WTC11 (cell line): ENCODE results near the gene MEA1. TPM values are rescaled to one million over a fixed set of nuclear protein-coding genes. Genes with fewer than 3 reads are reported as not detected.

ENCODE experiments used
- ATAC-seq: fragments of 200-7000 bp; cut with Tn5 transposase; 2 replicates; pipeline ENCODE4 v1.10.0; 2021; ENCODE audit warnings: mild to moderate bottlenecking, moderate library complexity
- CTCF ChIA-PET: fragments of 300-600 bp; sonication (Branson Sonifier 250); formaldehyde crosslinking; loops from one replicate; lab custom pipeline; 2021; ENCODE audit warnings: antibody characterized with exemption; lab: Charles Lee
- POLR2A ChIA-PET: fragments of 350-600 bp; sonication (Branson Sonifier 250); formaldehyde crosslinking; loops from one replicate; lab custom pipeline; 2021; ENCODE audit warnings: antibody characterized with exemption; lab: Charles Lee
- DNase-seq: peaks from one replicate; pipeline ENCODE4 v3.0.0; 2021; ENCODE audit warnings: low spot score
- H3K27ac Mint-ChIP-seq: 2 replicates; pipeline ENCODE4 v1.8.0; 2021; ENCODE audit warnings: mixed read lengths
- H3K27me3 Mint-ChIP-seq: 2 replicates; pipeline ENCODE4 v1.8.0; 2021; ENCODE audit warnings: low read depth, mild to moderate bottlenecking, moderate library complexity, mixed read lengths
- H3K36me3 Mint-ChIP-seq: 2 replicates; pipeline ENCODE4 v1.8.0; 2021; ENCODE audit warnings: mixed read lengths
- H3K4me1 Mint-ChIP-seq: 2 replicates; pipeline ENCODE4 v1.8.0; 2022; ENCODE audit warnings: mixed read lengths
- H3K4me3 Mint-ChIP-seq: 2 replicates; pipeline ENCODE4 v1.8.0; 2021; ENCODE audit warnings: mild to moderate bottlenecking, moderate library complexity, mixed read lengths
- H3K9me3 Mint-ChIP-seq: 2 replicates; pipeline ENCODE4 v1.8.0; 2021; ENCODE audit warnings: mixed read lengths
- CDX4 ChIP-seq: fragments of 250-450 bp; sonication (Bioruptor Pico); IDR thresholded peaks from 2 replicates; pipeline ENCODE4 v1.9.0; 2021; ENCODE audit warnings: moderate library complexity, mild to moderate bottlenecking, inconsistent platforms, borderline replicate concordance
- FOXJ3 ChIP-seq: sonication (generic); formaldehyde crosslinking; IDR thresholded peaks from 2 replicates; pipeline ENCODE4 v1.9.0; 2021; ENCODE audit warnings: missing genetic modification reagents, mild to moderate bottlenecking, borderline replicate concordance
- JAZF1 ChIP-seq: fragments of 250-450 bp; sonication (Bioruptor Pico); IDR thresholded peaks from 2 replicates; pipeline ENCODE4 v1.9.0; 2021; ENCODE audit warnings: moderate library complexity, mild to moderate bottlenecking, inconsistent platforms
- JUN ChIP-seq: sonication (generic); formaldehyde crosslinking; IDR thresholded peaks from 2 replicates; pipeline ENCODE4 v1.8.0; 2023; ENCODE audit warnings: mild to moderate bottlenecking, missing genetic modification reagents
- KAT7 ChIP-seq: sonication (generic); formaldehyde crosslinking; IDR thresholded peaks from 2 replicates; pipeline ENCODE4 v1.8.1; 2023; ENCODE audit warnings: missing genetic modification reagents, mild to moderate bottlenecking, borderline replicate concordance
- MXD4 ChIP-seq: fragments of 250-450 bp; sonication (Bioruptor Pico); IDR thresholded peaks from 2 replicates; pipeline ENCODE4 v1.8.0; 2021; ENCODE audit warnings: mild to moderate bottlenecking, moderate library complexity, borderline replicate concordance
- PRRX2 ChIP-seq: fragments of 250-450 bp; sonication (Bioruptor Pico); IDR thresholded peaks from 2 replicates; pipeline ENCODE4 v1.8.0; 2021; ENCODE audit warnings: mild to moderate bottlenecking
- SOX15 ChIP-seq: fragments of 250-450 bp; sonication (Bioruptor Pico); IDR thresholded peaks from 2 replicates; pipeline ENCODE4 v1.9.0; 2021; ENCODE audit warnings: mild to moderate bottlenecking
- SP1 ChIP-seq: sonication (generic); formaldehyde crosslinking; conservative IDR thresholded peaks from 2 replicates; pipeline ENCODE4 v1.8.1; 2022; ENCODE audit warnings: missing genetic modification reagents
- TEAD4 ChIP-seq: sonication (generic); formaldehyde crosslinking; IDR thresholded peaks from 2 replicates; pipeline ENCODE4 v1.8.0; 2022; ENCODE audit warnings: mild to moderate bottlenecking, missing genetic modification reagents
- TP53 ChIP-seq: sonication (generic); formaldehyde crosslinking; IDR thresholded peaks from 2 replicates; pipeline ENCODE4 v1.8.1; 2023; ENCODE audit warnings: mild to moderate bottlenecking, missing genetic modification reagents
- ZNF138 ChIP-seq: sonication (generic); formaldehyde crosslinking; conservative IDR thresholded peaks from 2 replicates; pipeline ENCODE4 v1.8.1; 2022; ENCODE audit warnings: mild to moderate bottlenecking, moderate library complexity, missing genetic modification reagents
- ZNF232 ChIP-seq: sonication (generic); formaldehyde crosslinking; IDR thresholded peaks from 2 replicates; pipeline ENCODE4 v1.8.0; 2022; ENCODE audit warnings: mild to moderate bottlenecking, missing genetic modification reagents
- ZNF396 ChIP-seq: fragments of 250-450 bp; sonication (Bioruptor Pico); IDR thresholded peaks from 2 replicates; pipeline ENCODE4 v1.8.0; 2021; ENCODE audit warnings: mild to moderate bottlenecking, moderate library complexity, borderline replicate concordance
- total RNA-seq: library from RNA; stranded (reverse); gene quantifications from 3 replicates; pipeline ENCODE4 v1.2.3, GENCODE V29; 2021
- TF ChIP-seq, protein P1 (sequence below): fragments of 250-450 bp; sonication (Bioruptor Pico); IDR thresholded peaks from 2 replicates; pipeline ENCODE4 v1.9.0; 2021; ENCODE audit warnings: mild to moderate bottlenecking
- TF ChIP-seq, protein P2 (sequence below): fragments of 250-450 bp; sonication (Bioruptor Pico); conservative IDR thresholded peaks from 2 replicates; pipeline ENCODE4 v1.9.0; 2021; ENCODE audit warnings: mild to moderate bottlenecking
- TF ChIP-seq, protein P3 (sequence below): sonication (generic); formaldehyde crosslinking; conservative IDR thresholded peaks from 2 replicates; pipeline ENCODE4 v1.8.1; 2022; ENCODE audit warnings: mild to moderate bottlenecking, missing genetic modification reagents
- TF ChIP-seq, protein P4 (sequence below): sonication (generic); formaldehyde crosslinking; IDR thresholded peaks from 2 replicates; pipeline ENCODE4 v1.8.1; 2023; ENCODE audit warnings: mild to moderate bottlenecking, missing genetic modification reagents, moderate library complexity

The MEA1 gene
- total RNA-seq, 1 experiment from 2014 or later: 85.0 TPM

- no peak for ATAC-seq
- no peak overlapping the region for H3K4me3 Mint-ChIP-seq
- no peak for DNase-seq
- ChIA-PET POLR2A (interaction anchor here (0.6 kb wide), 1 partner anchor 8 kb away, joined by 4 read pairs; no protein-coding TSS in a partner anchor), CTCF (interaction anchor here (0.7 kb wide), 1 partner anchor 264 kb away, joined by 5 read pairs; no protein-coding TSS in a partner anchor)
- 0 out of 2 replicates have a peak, but pooled peaks cover 4% of the 10 kb centered on the region for H3K4me1 Mint-ChIP-seq
- no peaks in the 10 kb centered on the region for H3K36me3 Mint-ChIP-seq
- H3K9me3 Mint-ChIP-seq: no peaks in the 10 kb centered on the region
- H3K27me3 Mint-ChIP-seq: no peaks in the 10 kb centered on the region
- no peak for TF ChIP-seq FOXJ3 (CRISPR knock-in tag)
- no peak for TF ChIP-seq ZNF138 (CRISPR knock-in tag)
- no peak for TF ChIP-seq JAZF1
- TF ChIP-seq SOX15 (CRISPR knock-in tag): no peak
- no peak for TF ChIP-seq JUN (CRISPR knock-in tag)
- no peak for TF ChIP-seq KAT7 (CRISPR knock-in tag)
- no peak for TF ChIP-seq ZNF396
- no peak for TF ChIP-seq SP1 (CRISPR knock-in tag)
- no peak for TF ChIP-seq ZNF232
- TF ChIP-seq PRRX2: no peak
- TF ChIP-seq, protein P1, sequence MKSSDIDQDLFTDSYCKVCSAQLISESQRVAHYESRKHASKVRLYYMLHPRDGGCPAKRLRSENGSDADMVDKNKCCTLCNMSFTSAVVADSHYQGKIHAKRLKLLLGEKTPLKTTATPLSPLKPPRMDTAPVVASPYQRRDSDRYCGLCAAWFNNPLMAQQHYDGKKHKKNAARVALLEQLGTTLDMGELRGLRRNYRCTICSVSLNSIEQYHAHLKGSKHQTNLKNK (CRISPR knock-in tag): no peak
- TF ChIP-seq, protein P2, sequence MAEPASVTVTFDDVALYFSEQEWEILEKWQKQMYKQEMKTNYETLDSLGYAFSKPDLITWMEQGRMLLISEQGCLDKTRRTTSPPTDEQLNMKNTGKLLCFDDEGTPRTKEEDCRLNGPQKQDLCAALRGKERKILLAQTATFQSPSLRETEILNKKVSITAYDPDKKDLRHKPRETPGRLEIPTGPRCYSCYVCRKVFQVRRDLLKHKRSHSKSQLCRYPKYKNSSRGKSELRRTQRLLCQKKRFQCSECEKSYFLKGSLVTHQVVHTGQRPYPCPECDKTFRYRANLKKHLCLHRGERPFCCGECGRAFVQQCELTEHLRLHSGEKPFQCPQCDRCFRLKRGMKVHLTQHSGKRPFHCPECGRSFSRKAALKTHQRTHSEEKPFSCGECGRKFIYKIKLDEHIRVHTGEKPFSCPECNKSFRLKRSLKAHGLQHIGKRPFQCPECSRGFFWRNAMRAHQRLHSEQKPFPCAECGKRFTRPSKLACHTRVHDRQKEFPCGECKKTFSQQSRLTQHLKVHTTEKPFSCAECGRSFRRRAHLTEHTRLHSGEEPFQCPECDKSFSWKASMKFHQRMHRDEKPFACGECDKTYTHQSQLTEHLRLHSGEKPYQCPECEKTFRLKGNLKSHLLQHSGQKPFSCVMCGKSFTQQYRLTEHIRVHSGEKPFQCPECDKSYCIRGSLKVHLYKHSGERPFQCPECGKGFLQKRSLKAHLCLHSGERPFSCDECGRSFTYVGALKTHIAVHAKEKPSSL (CRISPR knock-in tag): no peak
- no peak for TF ChIP-seq TP53 (CRISPR knock-in tag)
- H3K27ac Mint-ChIP-seq: no peak overlapping the region
Observed at GRCh38 chr6:42967228-42967627, 46.5 kb downstream of the MEA1 start.

- ATAC-seq (no peak), DNase-seq (no peak)
- POLR2A ChIA-PET: interaction anchor here (0.8 to 1.0 kb wide), 2 partner anchors 13 to 55 kb away, joined by 3 read pairs; partner anchors contain the start of gene PEX6
- Mint-ChIP-seq H3K27me3 (peaks cover 4% of the 10 kb centered on the region), H3K4me1 (0 out of 2 replicates have a peak, but pooled peaks cover 4% of the 10 kb centered on the region), H3K27ac (no peak overlapping the region), H3K4me3 (no peak overlapping the region), H3K9me3 (no peaks in the 10 kb centered on the region), H3K36me3 (no peaks in the 10 kb centered on the region)
- CTCF ChIA-PET: interaction anchor here (0.7 to 2.6 kb wide), 4 partner anchors 13 to 264 kb away, joined by 3 to 19 read pairs (median 4); partner anchors contain the start of genes KLHDC3, MEA1 and PEX6
- TF ChIP-seq, protein P3, sequence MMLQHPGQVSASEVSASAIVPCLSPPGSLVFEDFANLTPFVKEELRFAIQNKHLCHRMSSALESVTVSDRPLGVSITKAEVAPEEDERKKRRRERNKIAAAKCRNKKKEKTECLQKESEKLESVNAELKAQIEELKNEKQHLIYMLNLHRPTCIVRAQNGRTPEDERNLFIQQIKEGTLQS (CRISPR knock-in tag): no peak
- TF ChIP-seq TEAD4 (CRISPR knock-in tag): no peak
- no peak for TF ChIP-seq MXD4 (CRISPR knock-in tag)
- TF ChIP-seq CDX4 (CRISPR knock-in tag): no peak
- TF ChIP-seq, protein P4, sequence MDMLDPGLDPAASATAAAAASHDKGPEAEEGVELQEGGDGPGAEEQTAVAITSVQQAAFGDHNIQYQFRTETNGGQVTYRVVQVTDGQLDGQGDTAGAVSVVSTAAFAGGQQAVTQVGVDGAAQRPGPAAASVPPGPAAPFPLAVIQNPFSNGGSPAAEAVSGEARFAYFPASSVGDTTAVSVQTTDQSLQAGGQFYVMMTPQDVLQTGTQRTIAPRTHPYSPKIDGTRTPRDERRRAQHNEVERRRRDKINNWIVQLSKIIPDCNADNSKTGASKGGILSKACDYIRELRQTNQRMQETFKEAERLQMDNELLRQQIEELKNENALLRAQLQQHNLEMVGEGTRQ: no peak
Observed at GRCh38 chr6:42966571-42966970, 47.2 kb downstream of the MEA1 start.
